GM20000 (cell line): ENCODE measurements around the gene BBS9.
A peak's percentile ranks its signal among the peaks of the same experiment; 100 is the strongest.
"Not testable (repeated sequence)": the region's sequence is repeated elsewhere in the genome, so short reads cannot be mapped to it uniquely, and the experiment has no call there.

Source experiments
- DNase-seq: peaks from one replicate; pipeline ENCODE4 v3.0.0; 2012; ENCODE audit warnings: low spot score
- TF ChIP-seq, protein P1 (sequence below): IDR thresholded peaks from 2 replicates; pipeline ENCODE4 v1.5.1; 2012; ENCODE audit warnings: mild to moderate bottlenecking, control low read depth; ENCODE audit errors: extremely low read depth, missing control alignments

The BBS9 gene

DNA sequence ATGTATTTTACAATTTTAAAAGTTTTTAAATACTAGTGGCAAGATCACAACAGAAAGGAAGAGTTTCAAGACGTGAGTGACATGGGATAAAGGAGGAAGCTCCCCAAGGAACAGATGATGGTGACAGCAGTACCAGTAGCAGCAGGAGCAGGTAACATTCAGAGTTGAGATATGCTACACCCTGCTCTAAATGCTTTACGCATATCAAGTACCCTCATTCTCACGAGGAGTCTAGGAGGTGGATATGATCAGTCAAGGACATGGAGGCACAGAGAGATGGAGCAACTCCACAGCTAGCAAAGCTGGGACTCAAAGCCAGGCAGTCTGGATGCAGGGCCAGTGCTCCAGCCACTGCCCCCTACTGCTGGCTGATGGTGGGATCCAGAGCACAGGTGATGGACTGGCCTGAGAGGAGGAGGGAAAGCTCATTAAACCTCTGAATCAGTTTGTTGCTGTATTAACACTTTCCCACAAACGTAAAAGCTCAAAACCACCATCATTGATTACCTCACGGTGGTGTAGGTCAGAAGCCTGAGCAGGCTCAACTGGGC is 37.6 kb upstream of the BBS9 start:
- no peak for DNase-seq
- TF ChIP-seq, protein P1, sequence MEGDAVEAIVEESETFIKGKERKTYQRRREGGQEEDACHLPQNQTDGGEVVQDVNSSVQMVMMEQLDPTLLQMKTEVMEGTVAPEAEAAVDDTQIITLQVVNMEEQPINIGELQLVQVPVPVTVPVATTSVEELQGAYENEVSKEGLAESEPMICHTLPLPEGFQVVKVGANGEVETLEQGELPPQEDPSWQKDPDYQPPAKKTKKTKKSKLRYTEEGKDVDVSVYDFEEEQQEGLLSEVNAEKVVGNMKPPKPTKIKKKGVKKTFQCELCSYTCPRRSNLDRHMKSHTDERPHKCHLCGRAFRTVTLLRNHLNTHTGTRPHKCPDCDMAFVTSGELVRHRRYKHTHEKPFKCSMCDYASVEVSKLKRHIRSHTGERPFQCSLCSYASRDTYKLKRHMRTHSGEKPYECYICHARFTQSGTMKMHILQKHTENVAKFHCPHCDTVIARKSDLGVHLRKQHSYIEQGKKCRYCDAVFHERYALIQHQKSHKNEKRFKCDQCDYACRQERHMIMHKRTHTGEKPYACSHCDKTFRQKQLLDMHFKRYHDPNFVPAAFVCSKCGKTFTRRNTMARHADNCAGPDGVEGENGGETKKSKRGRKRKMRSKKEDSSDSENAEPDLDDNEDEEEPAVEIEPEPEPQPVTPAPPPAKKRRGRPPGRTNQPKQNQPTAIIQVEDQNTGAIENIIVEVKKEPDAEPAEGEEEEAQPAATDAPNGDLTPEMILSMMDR: no peak

GRCh38 chr7:33093266-33093665 is 36.1 kb upstream of the BBS9 start:
- no peak for DNase-seq
- TF ChIP-seq, protein P1: no peak

GRCh38 chr7:33094745-33095275 is 34.6 kb upstream of the BBS9 start:
- DNase-seq: not testable (repeated sequence)

- TF ChIP-seq, protein P1: no peak
- DNase-seq: no peak
Measured at GRCh38 chr7:33099154-33099940, 30.0 kb upstream of the BBS9 start.

DNA sequence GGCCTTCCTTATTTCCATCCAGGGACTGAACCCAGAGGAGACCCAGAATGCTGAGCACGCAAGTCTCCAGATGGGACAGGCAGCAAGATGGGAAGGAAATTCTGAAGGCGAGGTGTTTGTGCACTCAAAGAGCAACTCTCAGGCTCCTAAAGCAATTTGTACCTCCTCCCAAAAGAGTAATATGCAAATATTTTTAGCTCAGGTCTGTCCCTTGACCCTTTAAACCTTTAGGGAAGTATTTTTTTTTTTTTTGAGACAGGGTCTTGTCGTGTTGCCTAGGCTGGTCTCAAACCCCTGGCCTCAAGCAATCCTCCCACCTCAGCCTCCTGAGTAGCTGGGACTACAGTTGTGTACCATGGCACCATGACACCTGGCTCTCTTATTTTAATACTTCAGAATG is 28.6 kb upstream of the BBS9 start:
- no peak for DNase-seq
- TF ChIP-seq, protein P1: no peak

GRCh38 chr7:33101906-33102305 is 27.5 kb upstream of the BBS9 start:
- TF ChIP-seq, protein P1: no peak
- DNase-seq: no peak

- peak; percentile 60 for DNase-seq
- TF ChIP-seq, protein P1: peak; percentile 60
Measured at GRCh38 chr7:33107136-33108066, 22.0 kb upstream of the BBS9 start.
